Prostate gland (tissue), 2 donors: Measurements from ENCODE around the gene RPL28. TPM values are rescaled to one million over a fixed set of nuclear protein-coding genes. Genes with fewer than 3 reads are reported as not detected.

Source experiments
- DNase-seq: peaks from one replicate; pipeline ENCODE4 v3.0.0-alpha.2; 2019; ENCODE audit warnings: low spot score
- H3K27ac ChIP-seq, 2 donors: fragments of 200-600 bp; sonication (generic); 2 replicates each; pipeline ENCODE4 v1.5.1; 2017 to 2019
- H3K27me3 ChIP-seq: fragments of 200-600 bp; sonication (generic); replicated peaks from 2 replicates; pipeline ENCODE4 v1.5.1; 2019; ENCODE audit not compliant: insufficient read depth
- H3K36me3 ChIP-seq, 2 donors: fragments of 200-600 bp; sonication (generic); 1 replicate in 1 of 2; 2 replicates in 1 of 2; pipeline versions ENCODE4 v1.5.1 to v1.8.1; 2017 to 2019
- H3K4me1 ChIP-seq: fragments of 200-600 bp; sonication (generic); replicated peaks from 2 replicates; pipeline ENCODE4 v1.5.1; 2019
- H3K4me3 ChIP-seq, 2 donors: fragments of 200-600 bp; sonication (generic); 2 replicates each; pipeline ENCODE4 v1.5.1; 2017 to 2019
- H3K9me3 ChIP-seq: fragments of 200-600 bp; sonication (generic); 2 replicates; pipeline ENCODE4 v1.5.1; 2017
- POLR2A ChIP-seq: fragments of 450-650 bp; IDR thresholded peaks from one replicate; pipeline ENCODE4 v1.6.1; 2016; ENCODE audit warnings: antibody characterized with exemption, mild to moderate bottlenecking
- POLR2AphosphoS5 ChIP-seq: sonication (generic); formaldehyde crosslinking; IDR thresholded peaks from one replicate; pipeline ENCODE4 v1.6.1; 2017; ENCODE audit warnings: antibody characterized with exemption
- WGBS: methylation state at CpG from one replicate; pipeline ENCODE4 v1.1.5; 2018; 5-methylcytosine and 5-hydroxymethylcytosine counted together
- intact Hi-C: fragments of 100-400 bp; cut with DNase I; formaldehyde crosslinking; loops from one replicate; pipeline ENCODE4 v1.14.2; 2022
- total RNA-seq, 2 donors: library from RNA; depleted of rRNA; stranded (reverse); fragments of >200 nt; gene quantifications; one replicate each; pipeline ENCODE4 v1.1.0, GENCODE V29; 2016
- TF ChIP-seq, protein P1 (sequence below), 4 experiments: fragments of 200-600 bp in 2 of 4; fragments of 450-650 bp in 2 of 4; sonication (generic) in 2 of 4; IDR thresholded peaks; 1 replicate in 3 of 4; 2 replicates in 1 of 4; pipeline ENCODE4 v1.5.1; 2016 to 2019; ENCODE audit warnings: antibody characterized with exemption in 4 of 4, mild to moderate bottlenecking in 2 of 4, moderate library complexity in 2 of 4

The RPL28 gene
- total RNA-seq, 2 donors from 2014 or later: 439 to 554 TPM

DNA sequence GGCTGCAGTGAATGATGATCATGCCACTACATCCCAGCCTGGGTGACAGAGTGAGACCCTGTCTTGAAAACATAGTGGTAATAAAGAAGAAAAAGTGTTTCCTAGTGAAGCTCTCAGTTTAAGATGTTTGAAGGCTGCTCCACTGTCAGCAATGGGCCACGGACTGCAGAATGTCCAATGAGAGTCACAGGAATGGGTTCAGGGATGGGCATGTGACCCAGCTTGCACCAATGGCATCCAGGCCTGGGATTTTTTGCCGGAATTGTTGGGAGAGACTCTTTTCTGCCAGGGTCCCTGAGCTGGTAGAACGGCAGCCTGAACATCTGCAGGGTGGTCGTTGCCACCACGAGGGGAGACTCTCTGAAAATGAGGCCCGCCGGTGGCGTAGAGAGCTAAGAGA is 51.1 kb downstream of the RPL28 start:
- Histone ChIP-seq H3K4me3 (no peak overlapping the region), H3K4me1 (no peaks in the 10 kb centered on the region), H3K27me3 (peaks cover 45% of the 10 kb centered on the region), H3K36me3 (no peaks in the 10 kb centered on the region), H3K9me3 (no peaks in the 10 kb centered on the region), H3K27ac (no peak overlapping the region)
- DNase-seq: no peak
- intact Hi-C loops: no loop called here
- TF ChIP-seq POLR2AphosphoS5: no peak
- TF ChIP-seq, protein P1, sequence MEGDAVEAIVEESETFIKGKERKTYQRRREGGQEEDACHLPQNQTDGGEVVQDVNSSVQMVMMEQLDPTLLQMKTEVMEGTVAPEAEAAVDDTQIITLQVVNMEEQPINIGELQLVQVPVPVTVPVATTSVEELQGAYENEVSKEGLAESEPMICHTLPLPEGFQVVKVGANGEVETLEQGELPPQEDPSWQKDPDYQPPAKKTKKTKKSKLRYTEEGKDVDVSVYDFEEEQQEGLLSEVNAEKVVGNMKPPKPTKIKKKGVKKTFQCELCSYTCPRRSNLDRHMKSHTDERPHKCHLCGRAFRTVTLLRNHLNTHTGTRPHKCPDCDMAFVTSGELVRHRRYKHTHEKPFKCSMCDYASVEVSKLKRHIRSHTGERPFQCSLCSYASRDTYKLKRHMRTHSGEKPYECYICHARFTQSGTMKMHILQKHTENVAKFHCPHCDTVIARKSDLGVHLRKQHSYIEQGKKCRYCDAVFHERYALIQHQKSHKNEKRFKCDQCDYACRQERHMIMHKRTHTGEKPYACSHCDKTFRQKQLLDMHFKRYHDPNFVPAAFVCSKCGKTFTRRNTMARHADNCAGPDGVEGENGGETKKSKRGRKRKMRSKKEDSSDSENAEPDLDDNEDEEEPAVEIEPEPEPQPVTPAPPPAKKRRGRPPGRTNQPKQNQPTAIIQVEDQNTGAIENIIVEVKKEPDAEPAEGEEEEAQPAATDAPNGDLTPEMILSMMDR (IDR thresholded peaks at IDR 0.05): no peak
- no peak for TF ChIP-seq POLR2A
- 50% methylated on average over 8 of the region's 8 CpGs for WGBS

DNA sequence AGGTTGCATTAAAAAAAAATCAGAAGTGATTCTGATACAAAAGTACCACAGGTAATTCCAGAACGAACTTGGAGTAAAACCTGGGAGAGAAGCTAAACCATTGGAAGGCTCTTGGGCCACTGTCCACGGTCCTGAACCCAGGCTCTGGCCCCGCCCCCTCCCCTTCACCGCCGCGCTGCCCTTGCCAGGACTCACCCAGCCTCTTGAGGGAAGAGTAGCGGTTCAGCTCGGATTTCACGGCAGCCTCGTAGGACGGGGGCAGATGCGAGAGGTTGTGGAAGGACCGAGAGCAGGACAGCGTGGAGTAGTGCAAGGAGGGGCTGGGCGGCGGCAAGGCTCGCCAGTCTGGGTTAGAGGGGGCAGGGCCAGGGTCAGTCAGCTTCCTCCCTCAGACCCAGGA is 51.7 kb downstream of the RPL28 start:
- Histone ChIP-seq H3K27ac (no peak overlapping the region), H3K9me3 (no peaks in the 10 kb centered on the region), H3K36me3 (no peaks in the 10 kb centered on the region), H3K4me3 (no peak overlapping the region), H3K27me3 (peaks cover 43% of the 10 kb centered on the region), H3K4me1 (no peaks in the 10 kb centered on the region)
- intact Hi-C loops: no loop called here
- no peak for DNase-seq
- WGBS: 1% methylated on average over 17 of the region's 17 CpGs
- TF ChIP-seq POLR2AphosphoS5 (no peak), POLR2A (no peak)
- TF ChIP-seq, protein P1 (IDR thresholded peaks at IDR 0.05): no peak

DNA sequence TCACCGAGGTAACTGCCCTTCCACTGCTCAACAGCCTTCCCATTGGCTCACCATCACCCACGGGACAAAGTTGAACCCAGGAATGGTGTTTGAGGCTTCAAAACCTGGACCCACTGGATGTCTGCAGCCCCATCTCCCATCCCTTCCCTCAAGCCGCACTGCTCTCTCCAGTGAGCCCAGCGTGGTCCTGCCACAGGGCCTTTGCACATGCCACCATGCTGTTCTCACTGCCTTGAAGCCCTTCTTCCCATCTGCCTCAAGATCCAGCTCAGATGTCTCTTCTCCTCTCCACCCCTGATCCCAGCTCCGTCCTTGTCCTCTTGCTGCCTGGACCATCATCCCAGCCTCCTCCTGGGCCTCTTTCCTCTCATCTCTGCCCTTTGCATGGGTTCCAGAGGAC is 53.3 kb downstream of the RPL28 start:
- TF ChIP-seq POLR2AphosphoS5 (no peak), POLR2A (no peak)
- TF ChIP-seq, protein P1 (IDR thresholded peaks at IDR 0.05): no peak
- 76% methylated on average over 5 of the region's 5 CpGs for WGBS
- H3K27ac ChIP-seq: no peak overlapping the region
- no peaks in the 10 kb centered on the region for H3K4me1 ChIP-seq
- DNase-seq: no peak
- H3K9me3 ChIP-seq: no peaks in the 10 kb centered on the region
- intact Hi-C loops: no loop called here
- H3K27me3 ChIP-seq: peaks cover 36% of the 10 kb centered on the region
- H3K36me3 ChIP-seq: no peaks in the 10 kb centered on the region
- no peak overlapping the region for H3K4me3 ChIP-seq

DNA sequence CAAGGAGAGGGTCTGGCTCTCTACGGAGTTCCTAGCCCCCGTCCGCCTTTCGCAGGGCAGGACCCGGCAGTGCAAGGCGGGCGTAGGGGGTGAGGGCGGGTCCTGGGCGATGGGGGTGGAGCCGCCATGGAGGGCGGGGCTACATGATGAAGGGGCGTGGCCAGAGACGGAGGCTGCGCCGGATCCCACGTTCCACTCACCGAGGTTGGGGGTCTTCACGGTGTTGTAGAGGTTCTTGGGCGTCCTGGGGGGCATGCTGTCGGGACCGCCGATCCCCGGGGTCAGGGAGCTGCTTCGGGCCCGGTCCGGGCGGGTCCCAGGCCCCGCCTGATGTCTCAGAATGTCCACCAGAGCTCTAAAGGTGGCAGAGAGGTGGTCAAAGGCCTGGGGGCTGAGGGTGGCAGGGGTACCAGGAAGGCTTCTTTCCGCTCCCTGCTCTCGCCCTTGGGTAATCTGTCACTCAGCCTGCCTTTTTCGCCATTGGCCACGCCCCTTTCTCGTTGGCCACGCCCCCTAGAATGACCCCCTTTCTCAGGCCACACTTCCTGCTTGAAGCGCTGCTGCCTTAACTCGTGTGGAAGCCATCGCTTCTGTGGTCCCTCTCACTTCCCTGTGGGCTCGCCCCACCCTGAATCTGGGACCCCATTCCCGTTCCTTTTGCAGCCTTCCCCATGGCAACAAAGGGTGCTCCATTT is 54.8 kb downstream of the RPL28 start:
- H3K9me3 ChIP-seq: no peaks in the 10 kb centered on the region

DNA sequence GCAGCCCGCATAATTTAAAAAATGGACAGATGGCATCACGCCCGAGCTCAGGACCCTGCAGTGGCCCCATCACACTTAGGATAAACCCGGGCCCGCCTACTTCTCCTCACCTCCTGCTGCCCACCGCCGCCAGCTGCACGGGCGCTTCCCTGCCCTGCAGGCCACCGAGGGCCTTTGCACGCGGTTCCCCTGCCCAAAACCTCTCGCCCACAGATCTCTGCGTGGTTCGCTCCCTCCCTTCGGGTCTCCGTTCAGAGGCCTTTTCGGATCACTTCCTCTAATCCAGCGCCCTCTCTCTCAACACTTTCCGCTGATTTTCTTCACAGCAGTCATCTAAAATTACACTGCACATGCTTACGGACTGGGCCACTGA is 55.6 kb downstream of the RPL28 start:
- Histone ChIP-seq H3K36me3 (no peaks in the 10 kb centered on the region), H3K9me3 (no peaks in the 10 kb centered on the region), H3K4me3 (no peak overlapping the region), H3K27me3 (peaks cover 45% of the 10 kb centered on the region), H3K27ac (no peak overlapping the region), H3K4me1 (no peaks in the 10 kb centered on the region)
- 7% methylated on average over 21 of the region's 21 CpGs for WGBS
- no peak for DNase-seq
- TF ChIP-seq POLR2A: no peak
- TF ChIP-seq, protein P1 (IDR thresholded peaks at IDR 0.05): no peak
- no peak for TF ChIP-seq POLR2AphosphoS5
- intact Hi-C loops: no loop called here

More for the DNA sequence above, 54.8 kb downstream of the RPL28 start:
- intact Hi-C loops: no loop called here
- no peak for TF ChIP-seq POLR2A
- TF ChIP-seq, protein P1 (IDR thresholded peaks at IDR 0.05): no peak
- TF ChIP-seq POLR2AphosphoS5: no peak
- peaks cover 45% of the 10 kb centered on the region for H3K27me3 ChIP-seq
- H3K27ac ChIP-seq: no peak overlapping the region
- no peaks in the 10 kb centered on the region for H3K4me1 ChIP-seq
- no peak overlapping the region for H3K4me3 ChIP-seq
- H3K36me3 ChIP-seq: no peaks in the 10 kb centered on the region
- 9% methylated on average over 39 of the region's 39 CpGs for WGBS
- no peak for DNase-seq
